CD4-positive, alpha-beta T cell treated with Interferon alpha-2 for 1 hour (primary cell): ENCODE results near the gene LIPN.

ENCODE experiments used
- DNase-seq, 2 donors: peaks; one replicate each; pipeline ENCODE4 v3.0.0-alpha.2; 2020 to 2022

Gene LIPN

DNA sequence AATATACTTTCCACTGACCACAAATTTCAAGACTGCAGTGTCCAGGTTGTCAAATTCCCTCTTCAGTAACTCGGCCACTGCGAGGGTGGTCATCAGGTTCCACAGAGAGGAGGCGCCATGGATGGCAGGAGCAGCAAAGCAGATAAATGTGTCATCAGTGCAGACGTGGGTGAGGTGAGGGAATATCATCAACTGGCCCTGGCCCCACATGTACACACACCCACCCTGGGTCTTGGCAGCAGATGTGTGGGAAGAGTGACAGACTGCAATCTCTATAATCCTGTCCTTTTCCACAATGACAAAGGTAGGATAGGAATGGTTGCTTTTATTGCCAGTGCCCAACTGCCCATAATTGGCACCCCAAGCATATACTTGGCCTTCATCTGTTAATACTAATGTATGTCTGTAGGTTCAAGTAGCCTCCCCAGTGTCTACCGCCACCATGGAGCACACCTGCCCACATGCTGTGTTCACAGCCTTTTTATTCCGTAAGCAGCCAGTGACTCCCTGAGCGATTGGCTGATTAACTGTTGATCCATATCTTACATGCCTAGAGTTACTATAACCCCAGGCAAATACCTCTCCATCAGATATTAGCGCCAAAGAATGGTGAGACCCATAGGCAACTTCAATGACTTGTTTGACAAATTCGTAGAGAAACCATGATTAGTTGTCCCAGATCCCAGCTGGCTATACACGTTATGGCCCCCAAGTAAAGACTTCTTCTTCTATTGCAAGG, 26.4 kb downstream of the LIPN start:
- no peak for DNase-seq

DNA sequence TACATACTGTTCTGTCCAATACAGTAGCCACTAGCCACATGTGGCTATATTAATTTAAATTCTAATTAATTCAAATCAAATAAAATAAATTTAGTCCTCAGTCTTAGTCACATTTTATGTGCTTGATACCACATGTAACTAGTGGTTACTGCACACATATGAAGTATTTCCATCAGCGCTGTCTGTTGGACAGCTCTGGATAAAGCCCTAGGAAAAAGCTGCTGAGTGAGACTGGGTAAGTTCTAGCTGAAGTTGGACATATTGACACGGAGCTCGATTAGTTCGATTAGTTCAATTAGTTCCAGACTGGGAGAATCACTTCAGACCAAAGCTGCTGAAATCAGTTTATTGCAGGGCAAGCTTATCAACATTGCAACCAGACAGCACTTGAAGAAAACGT, 27.6 kb downstream of the LIPN start:
- no peak for DNase-seq

DNA sequence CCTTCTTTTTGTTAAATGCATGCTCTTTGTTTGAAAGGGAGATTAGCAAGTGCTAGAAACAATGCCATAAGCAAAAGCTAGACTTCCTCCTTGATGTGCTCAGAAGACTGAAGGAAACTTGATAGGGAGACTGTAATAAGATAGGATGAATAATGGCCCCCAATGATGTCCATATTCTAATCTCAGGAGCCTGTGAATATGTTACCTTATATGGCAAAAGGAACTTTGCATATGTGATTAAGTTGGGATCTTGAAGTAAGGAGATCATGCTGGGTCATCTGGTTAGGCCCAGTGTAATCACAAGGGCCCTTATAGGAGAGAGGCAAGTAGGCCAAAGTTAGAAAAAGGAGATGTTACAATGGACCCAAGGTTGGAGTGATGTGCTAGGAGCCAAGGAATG, 29.1 kb downstream of the LIPN start:
- DNase-seq: no peak

DNA sequence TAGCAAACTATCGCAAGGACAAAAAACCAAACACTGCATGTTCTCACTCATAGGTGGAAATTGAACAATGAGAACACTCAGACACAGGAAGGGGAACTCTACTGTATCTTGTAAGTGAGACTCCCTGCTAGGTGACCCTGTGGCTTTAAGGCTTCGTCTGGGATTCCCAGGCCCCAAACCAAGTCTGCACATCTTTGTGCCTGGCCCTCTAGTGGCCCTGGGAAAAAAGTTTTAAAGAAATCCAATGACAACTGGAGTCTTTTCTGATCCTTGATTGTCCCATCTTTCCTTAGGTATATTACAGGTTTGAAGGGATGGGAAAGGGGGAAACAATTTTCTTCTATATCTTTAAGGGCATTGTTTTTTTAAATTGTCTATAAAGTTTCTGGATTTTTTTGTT, 32.1 kb downstream of the LIPN start:
- DNase-seq: peak in 1 of 2 donors; percentile 3

DNA sequence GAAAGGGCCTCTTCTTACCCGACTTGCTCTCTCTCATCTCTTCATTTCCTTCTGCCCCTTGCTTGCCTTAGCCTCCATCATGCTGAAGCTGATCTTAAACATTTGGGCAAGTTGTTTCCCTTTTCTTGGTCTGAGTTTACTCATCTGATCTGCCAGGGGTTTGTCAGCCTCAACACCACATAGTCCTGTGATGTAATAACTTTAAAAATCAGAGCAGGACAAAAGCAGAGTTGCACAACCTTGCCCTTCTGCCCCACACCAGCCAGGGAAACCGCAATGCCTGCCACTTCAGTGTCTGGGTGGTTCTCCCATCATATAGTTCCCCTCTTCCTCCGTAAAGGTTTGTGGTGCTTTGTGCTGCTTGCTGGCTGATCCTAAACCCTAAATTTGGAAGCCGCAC, 32.8 kb downstream of the LIPN start:
- DNase-seq: peak; percentile 16 to 65

DNA sequence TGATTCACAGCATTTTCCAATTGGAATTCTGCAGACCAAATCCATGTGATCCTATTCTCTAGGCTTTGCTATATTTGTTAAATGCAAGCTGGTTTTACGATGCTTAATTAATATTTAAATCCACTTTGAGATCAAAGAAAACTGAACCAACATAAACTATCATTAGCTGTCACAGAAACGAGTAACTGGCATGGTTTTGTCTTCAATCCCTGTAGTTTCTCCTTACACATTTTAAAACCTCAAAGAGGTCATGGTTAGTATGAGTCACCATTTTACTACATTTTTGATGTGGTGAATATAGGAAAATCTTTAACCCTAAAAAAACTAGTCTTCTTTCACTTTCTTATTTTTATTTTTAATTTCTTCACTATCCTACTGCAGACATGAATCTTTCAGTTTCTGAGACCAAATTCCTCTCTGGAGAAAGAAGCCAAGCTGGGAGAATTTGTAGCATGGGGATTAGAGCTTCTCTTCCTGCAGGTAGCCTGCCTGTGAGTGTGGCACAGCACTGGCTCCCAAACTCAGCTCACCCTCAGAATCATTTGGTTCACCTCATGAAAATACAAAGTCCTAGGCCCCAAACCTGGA, 34.0 kb downstream of the LIPN start:
- DNase-seq: peak in 1 of 2 donors; percentile 16

DNA sequence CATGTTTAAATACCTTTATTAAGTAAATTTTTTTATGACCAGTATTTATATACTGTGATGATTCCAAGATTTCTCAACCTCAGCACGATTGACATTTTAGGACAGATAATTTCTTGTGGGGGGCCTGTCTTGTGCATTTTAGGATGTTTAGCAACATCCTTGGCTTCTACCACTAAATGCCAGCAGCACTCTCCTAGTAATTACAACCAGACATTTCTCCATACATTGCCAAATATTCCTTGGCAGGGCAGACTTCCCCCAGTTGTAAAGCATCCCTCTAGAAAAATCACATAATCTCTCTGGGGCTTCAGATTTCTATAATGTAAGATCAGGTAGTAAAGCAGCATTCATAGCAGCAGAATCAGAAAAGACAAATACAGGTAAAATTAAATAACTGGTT, 34.9 kb downstream of the LIPN start:
- no peak for DNase-seq

DNA sequence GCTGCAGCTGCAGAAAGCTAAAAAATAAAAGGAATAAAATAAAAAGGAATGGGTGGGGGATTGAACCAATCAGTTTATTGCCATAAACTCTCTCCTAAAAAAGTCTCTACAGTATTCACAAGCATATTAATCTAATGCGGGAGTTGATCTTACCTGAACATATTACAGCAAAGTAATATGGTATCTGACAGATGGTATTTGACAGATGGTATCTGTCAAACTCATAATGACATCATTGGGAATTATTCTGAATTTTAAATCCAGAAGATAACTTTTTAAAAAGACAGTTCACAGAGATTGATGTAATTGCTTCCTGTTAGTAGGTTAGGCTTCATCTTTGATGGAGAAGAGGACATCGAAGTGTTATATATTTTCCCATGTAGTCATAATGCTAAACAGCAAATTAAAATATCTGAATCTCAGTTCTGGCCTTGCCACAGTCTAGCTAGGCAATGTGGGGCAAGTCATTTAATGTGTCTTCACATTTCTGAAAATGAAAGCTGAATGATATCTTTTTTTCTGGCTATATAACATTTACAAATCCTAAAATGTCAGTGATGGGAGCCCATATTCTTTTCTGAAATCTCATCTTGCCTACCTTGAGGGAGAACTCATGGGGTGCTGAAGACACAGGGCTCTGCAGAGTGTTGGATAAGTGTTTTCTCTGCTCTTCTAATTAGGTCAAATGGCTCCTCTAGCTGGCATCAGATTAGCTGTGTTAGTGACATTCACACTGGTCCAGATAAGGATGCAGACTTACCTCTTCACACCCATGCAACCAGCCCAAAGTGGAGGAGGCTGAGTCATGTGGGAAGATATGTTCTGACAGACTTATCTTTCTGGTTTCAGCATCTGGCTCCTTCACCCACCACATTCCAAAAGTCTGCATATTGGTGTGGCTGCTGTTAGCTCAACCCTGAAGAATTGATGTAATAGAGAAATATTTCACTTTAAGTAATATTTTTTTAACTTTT, 40.6 kb downstream of the LIPN start:
- no peak for DNase-seq

DNA sequence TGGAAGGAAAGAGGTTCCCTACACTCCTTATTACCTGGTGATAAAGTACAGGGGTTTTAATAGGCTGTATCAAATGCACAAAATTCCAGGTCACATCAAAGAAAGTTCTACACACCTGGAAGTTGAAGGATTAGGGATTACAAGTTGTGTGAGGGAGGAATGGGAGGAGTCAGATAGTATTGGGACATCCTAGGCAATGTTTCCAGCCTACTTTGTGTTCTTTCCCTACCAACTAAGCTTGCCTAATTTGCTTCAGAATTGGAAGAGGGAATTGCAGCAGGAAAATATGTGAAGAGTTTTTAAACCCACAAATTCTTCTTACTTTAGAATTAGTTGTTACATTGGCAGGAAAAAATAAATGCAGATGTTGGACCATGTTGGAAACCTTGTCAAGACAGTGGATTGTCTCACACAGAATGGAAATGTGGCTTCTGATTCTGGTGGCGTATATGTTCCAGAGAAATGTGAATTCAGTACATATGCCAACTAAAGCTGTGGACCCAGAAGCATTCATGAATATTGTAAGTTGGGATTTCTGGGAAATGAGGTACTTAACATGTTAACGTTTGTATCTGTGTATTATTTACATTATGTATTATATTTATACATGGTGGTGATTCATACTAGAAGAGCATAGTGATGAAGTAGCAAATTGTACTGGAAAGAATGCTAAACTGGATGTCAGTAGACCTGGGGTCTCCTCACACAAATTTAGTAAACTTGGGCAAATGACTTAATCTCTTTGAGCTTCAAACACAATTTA, 42.9 kb downstream of the LIPN start, which contains the start of gene LIPM:
Gene LIPM, plus strand, starts transcription at position 208 of the 763 bp plus-strand sequence. Its CDS starts 167 bp downstream, at position 375.
- no peak for DNase-seq

DNA sequence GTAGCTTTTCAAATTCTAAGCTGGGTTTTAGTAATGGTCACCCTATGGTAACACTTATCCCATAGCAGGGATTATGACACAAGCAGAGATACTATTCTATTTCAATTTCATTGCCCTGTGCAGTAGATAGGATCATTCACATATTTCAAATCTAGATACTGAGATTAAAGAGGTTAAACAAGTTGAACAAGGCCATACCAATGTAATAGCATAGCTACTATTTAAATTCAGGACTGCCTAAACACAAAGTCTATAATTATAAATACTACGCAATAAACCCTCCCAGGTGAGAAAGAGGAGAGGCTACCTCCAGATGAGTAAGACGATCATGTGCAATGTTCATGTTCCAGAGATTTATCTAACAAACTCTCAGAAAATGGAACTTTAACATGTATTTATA, 43.8 kb downstream of the LIPN start:
- no peak for DNase-seq

DNA sequence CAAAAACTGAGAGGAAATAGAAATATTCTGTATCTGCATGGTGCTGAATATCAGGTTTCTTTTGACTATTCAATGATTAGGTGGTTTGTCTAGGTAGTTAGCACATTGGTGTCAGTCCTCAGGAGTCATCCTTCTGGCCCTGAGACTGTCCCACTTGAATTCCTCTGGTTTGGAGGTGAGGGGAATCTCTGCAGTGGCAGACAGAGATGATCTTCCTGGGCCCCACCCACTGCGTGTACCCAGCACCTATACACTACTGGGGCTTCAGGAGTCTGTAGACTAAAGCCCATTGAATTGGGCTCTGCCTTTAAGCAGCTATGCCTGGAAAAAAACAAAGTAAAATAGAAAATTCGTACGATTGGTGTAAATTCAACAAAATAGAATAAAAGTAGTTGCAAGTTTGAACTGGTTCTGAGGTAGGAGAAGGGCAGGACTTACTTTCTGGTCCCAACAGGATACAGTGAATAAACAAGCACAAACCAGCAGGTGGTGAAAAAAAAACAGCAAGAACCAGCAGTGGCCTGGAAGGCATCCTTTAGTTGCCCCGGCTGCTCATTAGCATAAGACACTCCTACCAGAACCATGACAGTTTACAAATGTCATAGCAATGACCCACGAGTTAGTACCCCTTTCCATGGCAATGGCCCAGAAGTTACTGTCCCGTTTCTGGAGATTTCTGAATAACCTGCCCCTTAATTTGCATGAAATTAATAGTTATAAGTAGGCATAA, 44.4 kb downstream of the LIPN start:
- no peak for DNase-seq

DNA sequence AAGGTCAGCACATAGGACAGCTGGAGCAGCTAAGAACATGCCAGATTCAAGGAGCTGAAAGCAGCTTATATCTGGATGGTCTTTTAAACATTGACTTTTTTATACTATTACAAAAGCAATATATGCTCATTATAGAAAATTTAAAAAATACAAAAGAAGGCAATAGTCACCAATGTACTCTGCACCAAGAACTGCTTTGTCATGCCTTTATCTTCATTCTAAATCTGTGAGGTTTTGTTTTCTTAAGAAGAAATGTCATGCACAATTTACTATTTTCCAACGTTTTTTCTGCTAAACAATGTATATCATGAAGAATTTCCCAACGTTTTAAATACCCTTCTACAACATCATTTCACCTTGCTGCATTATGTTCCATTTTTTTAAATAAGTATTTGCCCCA, 45.5 kb downstream of the LIPN start:
- DNase-seq: no peak

DNA sequence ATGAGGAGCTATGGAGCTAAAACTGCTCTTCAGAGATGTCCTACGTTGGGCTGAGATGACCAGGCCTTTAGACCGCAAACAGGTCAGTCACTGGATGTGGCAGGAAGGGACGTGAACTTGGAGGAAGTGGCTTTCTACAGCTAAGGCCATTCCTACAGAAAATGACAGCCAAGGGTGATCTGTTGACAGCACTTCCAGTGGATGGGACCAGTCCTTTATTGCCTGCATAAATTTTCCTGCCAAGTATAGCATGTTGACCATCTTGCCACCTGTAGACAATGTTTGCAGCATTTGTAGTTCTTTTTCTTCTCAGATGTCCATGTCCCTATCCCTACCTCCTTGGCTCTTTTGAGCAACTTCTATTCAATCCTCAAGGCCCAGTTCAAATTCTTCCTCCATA, 46.1 kb downstream of the LIPN start:
- no peak for DNase-seq

DNA sequence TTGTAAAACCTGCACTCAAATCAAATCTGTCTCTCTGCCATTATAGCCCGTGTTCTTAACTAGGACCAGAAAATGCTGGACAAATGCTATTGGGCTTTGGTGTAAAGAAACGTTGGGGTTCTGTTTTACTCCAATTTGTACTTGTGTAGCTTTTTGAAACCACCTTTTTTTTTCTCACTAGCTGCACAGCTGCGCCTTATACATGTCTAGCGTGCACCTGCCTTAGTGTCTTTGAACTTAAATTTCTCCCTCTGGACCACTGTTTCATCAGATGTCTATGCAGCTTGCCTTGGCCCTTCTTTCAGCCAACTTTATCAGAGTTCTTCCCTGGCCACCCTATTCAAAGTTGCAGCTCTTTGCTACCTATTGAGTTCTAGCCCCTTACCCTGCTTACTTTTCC, 49.8 kb downstream of the LIPN start:
- no peak for DNase-seq

DNA sequence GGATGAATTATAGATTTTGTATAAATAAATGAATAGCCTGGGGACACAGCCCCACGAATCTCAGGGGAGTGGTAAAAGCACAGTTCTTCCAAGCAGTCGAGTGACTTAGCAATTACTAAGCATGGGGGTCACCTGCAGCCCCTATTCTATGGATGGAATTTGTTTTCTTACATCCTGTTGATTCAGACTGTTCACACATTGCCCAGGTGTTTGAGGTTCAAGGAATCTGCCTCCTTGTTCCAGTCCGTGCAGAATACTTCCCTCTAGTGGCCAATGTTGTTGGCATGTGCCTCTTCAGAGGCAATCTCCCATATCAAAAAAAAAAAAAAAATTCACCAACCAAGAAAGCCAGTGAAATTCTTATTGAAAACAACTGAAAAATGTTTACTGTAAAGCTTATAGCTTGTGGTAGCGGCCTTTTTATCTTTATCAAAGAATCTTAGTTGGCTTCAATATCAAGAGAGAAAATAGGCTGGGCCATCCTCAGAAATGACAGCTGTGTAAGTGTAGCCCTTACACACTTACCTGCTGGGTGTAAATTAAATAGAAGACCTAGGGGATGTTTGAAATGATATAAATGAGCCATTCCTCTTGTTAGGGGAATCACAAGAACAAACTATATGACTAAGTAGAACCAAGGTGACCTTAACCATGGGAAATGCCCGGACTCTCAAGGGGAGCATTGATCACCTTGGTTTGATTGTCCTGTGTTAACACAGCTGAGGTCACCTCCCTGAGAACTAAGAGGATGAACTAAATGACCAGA, 50.6 kb downstream of the LIPN start:
- DNase-seq: peak; percentile 37 to 68

DNA sequence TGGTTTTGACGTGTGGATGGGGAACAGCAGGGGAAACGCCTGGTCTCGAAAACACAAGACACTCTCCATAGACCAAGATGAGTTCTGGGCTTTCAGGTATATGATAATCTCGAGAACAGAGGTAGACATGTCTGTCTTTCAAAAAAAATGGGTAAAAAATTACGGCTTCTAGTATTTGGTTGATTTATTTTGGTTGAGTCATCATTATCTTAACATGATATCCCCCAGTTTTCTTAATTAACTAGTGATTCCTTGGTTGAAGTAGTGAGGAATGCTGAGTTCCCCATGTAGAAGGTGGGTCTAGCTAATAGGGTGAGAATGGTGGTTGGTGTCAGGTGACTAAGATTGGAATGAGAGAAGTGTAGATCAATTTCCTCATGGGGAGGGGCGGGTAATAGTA, 53.4 kb downstream of the LIPN start:
- no peak for DNase-seq

DNA sequence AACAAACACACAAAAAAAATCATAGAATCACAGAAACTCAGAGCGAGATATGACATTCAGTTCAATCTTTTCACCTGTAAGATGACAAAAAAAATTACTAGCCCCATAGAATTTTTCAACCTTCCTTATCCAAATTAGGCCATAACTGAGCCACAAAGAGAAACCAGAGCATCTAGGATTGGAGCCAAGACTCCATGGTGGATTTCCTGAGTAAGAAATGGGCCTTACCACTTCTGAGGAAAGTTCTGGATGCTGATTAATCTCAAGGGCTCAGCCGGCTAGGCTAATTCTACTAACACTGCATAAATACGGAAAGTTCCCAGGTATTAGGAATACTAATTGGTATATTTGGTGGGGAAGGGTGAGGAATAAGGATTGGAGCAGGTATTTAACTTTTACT, 59.5 kb downstream of the LIPN start:
- DNase-seq: no peak

DNA sequence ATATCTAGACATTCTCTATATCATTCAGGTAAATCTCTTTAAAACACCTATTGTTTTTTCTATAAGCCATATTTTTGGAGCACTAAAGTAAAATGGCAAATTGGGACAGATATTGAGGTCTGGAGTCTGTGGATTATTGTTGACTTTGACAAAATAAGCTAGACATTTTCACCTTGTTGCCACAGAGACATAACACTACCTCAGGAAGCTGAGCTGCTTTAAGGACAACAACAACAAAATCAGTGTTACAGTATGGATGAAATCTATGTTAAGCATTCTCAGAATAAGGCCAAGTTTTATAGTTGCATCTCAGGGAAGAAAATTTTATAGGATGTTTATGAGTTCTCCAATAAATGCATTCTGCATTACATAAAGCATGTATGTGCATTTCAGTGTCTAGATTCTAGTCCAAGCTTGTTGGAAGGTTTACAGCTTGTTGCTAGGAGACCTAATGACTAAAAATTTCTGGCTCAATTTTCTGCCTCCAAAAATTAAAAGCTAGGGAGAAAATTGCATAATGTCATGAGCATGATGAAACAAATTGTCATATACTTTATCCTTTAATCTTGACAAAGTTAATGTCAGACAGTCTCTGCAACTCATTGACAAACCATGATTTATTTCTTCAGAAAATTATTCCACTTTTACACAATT, 61.1 kb downstream of the LIPN start:
- DNase-seq: no peak

DNA sequence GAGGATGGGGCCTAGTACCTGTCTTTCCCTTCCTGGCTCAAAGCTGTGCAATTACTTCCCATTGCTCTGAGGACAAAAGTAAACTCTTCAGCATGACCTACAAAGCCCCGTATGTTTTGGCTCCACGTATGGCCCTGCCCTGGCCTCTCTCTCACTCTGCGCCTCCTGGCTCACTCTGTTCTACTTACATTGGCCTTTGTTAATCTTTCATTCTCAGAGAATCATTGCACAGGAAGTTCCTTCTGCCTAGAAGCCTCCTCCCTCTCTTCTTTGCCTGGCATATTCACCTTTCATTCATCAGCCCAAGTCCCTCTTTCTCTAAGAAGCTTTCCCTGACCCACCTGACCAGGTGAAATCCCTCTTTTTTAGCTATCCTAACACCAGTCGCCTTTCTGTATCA, 66.6 kb downstream of the LIPN start:
- no peak for DNase-seq

DNA sequence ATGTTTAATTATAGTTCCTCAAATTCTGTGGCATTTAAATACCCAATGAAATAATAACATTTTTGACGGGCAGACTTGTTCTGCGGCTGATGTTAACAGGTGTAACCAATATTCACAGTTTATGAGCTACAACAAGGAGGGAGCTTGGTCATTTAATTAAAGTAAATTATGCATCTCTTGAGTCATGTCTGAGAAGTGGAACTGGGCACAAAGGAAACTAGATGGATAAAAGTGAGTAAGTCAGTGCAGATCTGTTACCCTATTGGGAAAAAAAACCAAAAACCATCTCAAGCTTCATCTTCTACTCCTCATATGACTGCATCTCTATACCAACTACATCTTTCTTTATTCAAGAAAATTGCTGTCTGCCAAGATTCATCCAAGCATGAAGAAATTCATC, 67.9 kb downstream of the LIPN start:
- no peak for DNase-seq

DNA sequence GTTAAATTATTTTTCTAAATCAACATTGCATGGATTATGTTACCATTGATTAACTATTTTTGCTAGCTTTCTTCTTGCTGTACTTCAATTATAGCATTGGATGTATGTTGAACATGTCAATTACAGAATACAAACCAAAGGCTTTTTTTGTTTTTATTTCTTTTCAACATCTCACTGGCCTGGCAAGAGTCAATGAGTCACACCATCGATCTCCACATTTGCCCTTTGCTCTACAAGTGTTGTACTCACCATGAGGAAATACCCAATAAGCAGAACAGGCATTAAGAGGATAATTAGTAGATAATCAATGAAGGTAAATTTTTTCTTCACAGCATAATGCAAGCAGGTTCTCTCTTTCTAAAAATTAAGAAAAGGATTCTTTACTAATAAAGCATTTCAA, 68.5 kb downstream of the LIPN start:
- DNase-seq: no peak
